GM18511 (cell line): Measurements from ENCODE around the gene ARF6.
"Not testable (repeated sequence)": the region's sequence is repeated elsewhere in the genome, so short reads cannot be mapped to it uniquely, and the experiment has no call there.

Experiments
- ATAC-seq: cut with Tn5 transposase; IDR thresholded peaks from one replicate; pipeline ENCODE4 v1.9.1; 2021; ENCODE audit warnings: mild to moderate bottlenecking, moderate library complexity; ENCODE audit not compliant: unreplicated experiment

Gene ARF6

GRCh38 chr14:49936882-49937281, 44.0 kb downstream of the ARF6 start:
- not testable (repeated sequence) for ATAC-seq

GRCh38 chr14:49939215-49939614, 46.3 kb downstream of the ARF6 start:
- ATAC-seq, result not testable (repeated sequence)

- no peak for ATAC-seq
These were observed 47.1 kb downstream of the ARF6 start for GRCh38 chr14:49939884-49940510.

GRCh38 chr14:49940808-49941421, 48.0 kb downstream of the ARF6 start:
- ATAC-seq, result no peak

GRCh38 chr14:49942090-49942489, 49.2 kb downstream of the ARF6 start:
- no peak for ATAC-seq

GRCh38 chr14:49944501-49944900, 51.6 kb downstream of the ARF6 start:
- ATAC-seq, result no peak

- ATAC-seq, result no peak
These were observed 52.8 kb downstream of the ARF6 start for GRCh38 chr14:49945448-49946319.
